WERI-Rb-1 (cell line): ENCODE results near the gene RHEX.

Source experiments
- DNase-seq: peaks from one replicate; pipeline ENCODE4 v3.0.0-alpha.2; 2020
- H3K27ac ChIP-seq: fragments of 250-450 bp; sonication (Bioruptor Pico); 2 replicates; pipeline ENCODE4 v1.5.1; 2020; ENCODE audit warnings: mild to moderate bottlenecking, moderate library complexity
- H3K27me3 ChIP-seq: fragments of 250-450 bp; sonication (Bioruptor Pico); 2 replicates; pipeline ENCODE4 v1.5.1; 2021; ENCODE audit warnings: mild to moderate bottlenecking, low read depth, moderate library complexity; ENCODE audit not compliant: insufficient read depth, severe bottlenecking
- H3K36me3 ChIP-seq: fragments of 250-450 bp; sonication (Bioruptor Pico); 2 replicates; pipeline ENCODE4 v1.5.1; 2020; ENCODE audit warnings: mild to moderate bottlenecking, moderate library complexity
- H3K4me3 ChIP-seq: 2 replicates; pipeline ENCODE4 v1.5.1; 2011; ENCODE audit warnings: low read depth, mild to moderate bottlenecking, control low read depth, low read length
- H3K9me3 ChIP-seq: fragments of 250-450 bp; sonication (Bioruptor Pico); 2 replicates; pipeline ENCODE4 v1.5.1; 2021; ENCODE audit warnings: mild to moderate bottlenecking, moderate library complexity; ENCODE audit not compliant: severe bottlenecking
- CTCF ChIP-seq: IDR thresholded peaks from 2 replicates; pipeline ENCODE4 v1.5.1; 2011; ENCODE audit warnings: low read depth, mild to moderate bottlenecking, control low read depth, inconsistent platforms, low read length

The RHEX gene

DNA sequence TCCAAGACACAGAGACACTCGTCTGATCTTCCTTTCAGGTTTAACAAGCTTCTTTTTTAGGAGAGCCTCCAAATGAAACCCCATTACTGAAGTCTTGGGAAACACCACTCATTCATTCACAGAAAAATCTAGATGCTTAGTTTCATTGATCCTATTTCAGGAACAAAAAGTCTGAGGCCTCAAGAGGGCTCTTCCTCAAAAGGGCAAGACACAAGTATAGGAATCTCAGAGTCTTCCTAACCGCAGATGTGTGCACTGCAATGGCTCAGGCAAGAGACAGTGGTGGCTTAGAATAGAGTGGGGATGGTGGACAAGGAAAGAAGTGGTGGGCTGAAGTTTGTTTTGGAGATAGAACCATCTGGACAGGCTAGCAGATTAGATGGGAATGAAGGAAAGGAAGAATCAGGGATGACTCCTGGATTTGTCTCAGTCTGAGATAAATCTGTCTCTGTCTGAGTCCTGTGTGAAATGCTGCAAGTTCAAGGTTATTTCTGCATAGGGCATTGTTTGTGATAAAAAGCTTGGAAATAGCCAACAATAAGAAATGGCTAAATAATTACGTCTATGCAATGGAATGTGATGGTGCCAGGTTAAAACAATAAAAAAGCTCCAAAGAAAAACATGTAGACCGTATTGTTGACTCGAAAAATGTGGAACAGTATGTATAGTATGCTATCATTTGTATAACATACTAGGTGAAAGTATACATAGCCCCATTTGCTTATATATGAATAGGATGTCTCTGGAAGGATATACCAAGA is 20.4 kb upstream of the RHEX start:
- Histone ChIP-seq H3K9me3 (peaks cover 3% of the 10 kb centered on the region), H3K27me3 (peaks cover 25% of the 10 kb centered on the region)

DNA sequence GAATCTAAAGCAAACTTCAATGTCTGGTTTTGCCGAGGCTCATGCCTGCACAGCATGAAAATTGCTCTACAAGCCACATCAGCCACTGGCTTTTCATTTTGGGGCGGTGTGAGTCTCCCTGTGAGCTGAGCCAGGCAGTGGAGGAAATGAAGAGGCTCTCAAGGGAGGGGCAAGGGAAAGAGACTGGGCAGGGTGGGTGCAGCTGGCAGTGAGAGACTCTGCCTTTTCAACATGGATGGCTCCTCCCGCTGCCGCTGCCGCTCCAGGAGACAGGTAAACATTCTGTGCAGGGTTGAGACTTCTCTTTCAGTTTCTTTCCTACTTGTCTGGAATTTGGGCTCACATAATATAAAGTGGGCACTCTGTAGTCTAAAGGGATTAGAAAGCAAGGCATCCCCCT is 17.9 kb upstream of the RHEX start:
- no peak for TF ChIP-seq CTCF
- Histone ChIP-seq H3K27ac (no peak overlapping the region), H3K9me3 (peaks cover 3% of the 10 kb centered on the region), H3K4me3 (no peak overlapping the region), H3K27me3 (peaks cover 41% of the 10 kb centered on the region), H3K36me3 (no peaks in the 10 kb centered on the region)
- DNase-seq: no peak

More for the DNA sequence above, 20.4 kb upstream of the RHEX start:
- TF ChIP-seq CTCF: no peak
- H3K36me3 ChIP-seq: no peaks in the 10 kb centered on the region
- H3K4me3 ChIP-seq: no peak overlapping the region
- DNase-seq: peak; percentile 38
- H3K27ac ChIP-seq: no peak overlapping the region

GRCh38 chr1:206036663-206037455 is 16.1 kb upstream of the RHEX start:
- H3K36me3 ChIP-seq: no peaks in the 10 kb centered on the region
- no peak for TF ChIP-seq CTCF
- peak; percentile 27 for DNase-seq
- H3K27me3 ChIP-seq: peaks cover 59% of the 10 kb centered on the region
- peaks cover 3% of the 10 kb centered on the region for H3K9me3 ChIP-seq
- H3K27ac ChIP-seq: no peak overlapping the region
- H3K4me3 ChIP-seq: no peak overlapping the region

DNA sequence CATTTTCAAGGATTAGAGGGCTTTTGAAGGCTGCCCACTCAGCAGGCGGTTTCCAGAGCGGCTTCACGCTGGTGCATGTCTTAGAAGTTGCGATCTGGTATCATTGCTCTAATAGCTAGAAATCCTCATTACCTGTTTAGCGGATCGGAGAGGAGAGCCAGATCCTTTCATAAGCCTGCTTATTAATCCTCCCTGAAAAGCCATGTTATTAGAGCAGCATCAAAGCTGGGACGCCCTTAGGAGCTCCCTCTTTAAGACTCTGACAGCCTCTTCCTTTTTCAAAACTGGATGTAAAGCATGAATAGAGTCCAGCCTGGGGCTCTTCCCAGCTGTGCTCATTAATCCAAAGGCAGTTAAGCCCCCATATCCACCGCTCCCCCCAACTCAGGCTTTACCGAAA is 15.4 kb upstream of the RHEX start:
- Histone ChIP-seq H3K4me3 (no peak overlapping the region), H3K27me3 (peaks cover 65% of the 10 kb centered on the region), H3K9me3 (peaks cover 3% of the 10 kb centered on the region), H3K36me3 (no peaks in the 10 kb centered on the region), H3K27ac (no peak overlapping the region)
- no peak for TF ChIP-seq CTCF
- peak; percentile 95 for DNase-seq

- H3K36me3 ChIP-seq: no peaks in the 10 kb centered on the region
- H3K27me3 ChIP-seq: peaks cover 70% of the 10 kb centered on the region
- DNase-seq: peak; percentile 9
- H3K9me3 ChIP-seq: no peaks in the 10 kb centered on the region
- H3K27ac ChIP-seq: no peak overlapping the region
- no peak overlapping the region for H3K4me3 ChIP-seq
- TF ChIP-seq CTCF: no peak
These were observed 13.7 kb upstream of the RHEX start for GRCh38 chr1:206039046-206039973.
